Smooth muscle cell (in vitro differentiated cells): ENCODE results near the gene FAM156A. TPM values are rescaled to one million over a fixed set of nuclear protein-coding genes. Genes with fewer than 3 reads are reported as not detected.
A peak's percentile ranks its signal among the peaks of the same experiment; 100 is the strongest.
"Not testable (repeated sequence)": the region's sequence is repeated elsewhere in the genome, so short reads cannot be mapped to it uniquely, and the experiment has no call there.

Experiments used
- DNase-seq: peaks from one replicate; lab custom pipeline; 2025; ENCODE audit not compliant: unreplicated experiment; lab: John Stamatoyannopoulos, UW
- H2AFZ ChIP-seq: fragments of 200-600 bp; sonication (generic); 2 replicates; pipeline ENCODE4 v1.6.0; 2016; ENCODE audit warnings: antibody characterized with exemption, low read depth, mild to moderate bottlenecking
- H3F3A ChIP-seq: fragments of 200-600 bp; sonication (generic); 2 replicates; pipeline ENCODE4 v1.6.0; 2017; ENCODE audit warnings: antibody characterized with exemption, low read depth
- H3K27ac ChIP-seq: fragments of 200-600 bp; sonication (generic); 2 replicates; pipeline ENCODE4 v1.5.1; 2016; ENCODE audit warnings: low read depth, mild to moderate bottlenecking
- H3K27me3 ChIP-seq: fragments of 200-600 bp; sonication (generic); 2 replicates; pipeline ENCODE4 v1.6.1; 2016; ENCODE audit warnings: low read depth, mild to moderate bottlenecking
- H3K36me3 ChIP-seq: fragments of 200-600 bp; sonication (generic); 2 replicates; pipeline ENCODE4 v1.5.1; 2016; ENCODE audit warnings: low read depth
- H3K4me1 ChIP-seq: fragments of 200-600 bp; sonication (generic); 2 replicates; pipeline ENCODE4 v1.5.1; 2016; ENCODE audit warnings: low read depth
- H3K4me2 ChIP-seq: fragments of 200-600 bp; sonication (generic); 2 replicates; pipeline ENCODE4 v1.6.0; 2016; ENCODE audit warnings: mild to moderate bottlenecking
- H3K4me3 ChIP-seq: fragments of 200-600 bp; sonication (generic); 2 replicates; pipeline ENCODE4 v1.5.1; 2016; ENCODE audit warnings: mild to moderate bottlenecking
- H3K79me2 ChIP-seq: fragments of 200-600 bp; sonication (generic); 2 replicates; pipeline ENCODE4 v1.6.0; 2016; ENCODE audit warnings: low read depth, mild to moderate bottlenecking
- H3K9ac ChIP-seq: fragments of 200-600 bp; sonication (generic); 2 replicates; pipeline ENCODE4 v1.6.0; 2016; ENCODE audit warnings: low read depth
- H3K9me3 ChIP-seq: fragments of 200-600 bp; sonication (generic); replicated peaks from 2 replicates; pipeline ENCODE4 v1.5.1; 2016; ENCODE audit warnings: low read depth
- H4K20me1 ChIP-seq: fragments of 200-600 bp; sonication (generic); 2 replicates; pipeline ENCODE4 v1.6.0; 2016; ENCODE audit warnings: low read depth
- CTCF ChIP-seq: fragments of 200-600 bp; sonication (generic); IDR thresholded peaks from 2 replicates; pipeline ENCODE4 v1.5.1; 2017; ENCODE audit warnings: borderline replicate concordance, mild to moderate bottlenecking, antibody characterized with exemption; ENCODE audit not compliant: insufficient read depth, poor library complexity, severe bottlenecking
- WGBS: methylation state at CpG from one replicate; pipeline ENCODE4 v1.1.7; 2016; ENCODE audit warnings: low lambda C conversion rate; 5-methylcytosine and 5-hydroxymethylcytosine counted together
- polyA plus RNA-seq: library from polyadenylated mRNA; unstranded; fragments of >200 nt; fragmentation: Nextera tagmentation; extraction: Ambion mirVana; gene quantifications from 2 replicates; pipeline ENCODE4 v1.2.1, GENCODE V29; 2016
- total RNA-seq: library from RNA; depleted of rRNA; stranded (reverse); fragments of >200 nt; gene quantifications from 2 replicates; pipeline ENCODE4 v1.2.3, GENCODE V29; 2014

The FAM156A gene
- total and polyA plus RNA-seq, 2 experiments from 2014 or later, result 7.6 to 18.5 TPM

GRCh38 chrX:52979568-52979967 lies 21.2 kb upstream of the FAM156A start:
- Histone ChIP-seq H3K9ac (no peak overlapping the region), H3K27ac (peak overlapping the region; percentile 82), H3K4me3 (no peak overlapping the region), H2AFZ (no peak overlapping the region), H3K4me2 (no peak overlapping the region), H3K27me3 (no peaks in the 10 kb centered on the region), H4K20me1 (no peaks in the 10 kb centered on the region), H3K4me1 (peaks cover 8% of the 10 kb centered on the region), H3K9me3 (no peaks in the 10 kb centered on the region), H3K36me3 (no peaks in the 10 kb centered on the region), H3K79me2 (peaks cover 9% of the 10 kb centered on the region), H3F3A (no peaks in the 10 kb centered on the region)
- WGBS, result 67% methylated on average over 4 of the region's 4 CpGs
- DNase-seq, result no peak
- no peak for TF ChIP-seq CTCF

GRCh38 chrX:52977953-52978352 lies 19.6 kb upstream of the FAM156A start:
- TF ChIP-seq CTCF, result no peak
- H3K27me3 ChIP-seq, result no peaks in the 10 kb centered on the region
- DNase-seq, result no peak
- no peaks in the 10 kb centered on the region for H4K20me1 ChIP-seq
- H3K4me1 ChIP-seq, result peaks cover 4% of the 10 kb centered on the region
- no peaks in the 10 kb centered on the region for H3F3A ChIP-seq
- H3K4me2 ChIP-seq, result no peak overlapping the region
- 77% methylated on average over 2 of the region's 2 CpGs for WGBS
- H3K4me3 ChIP-seq, result no peak overlapping the region
- H3K9ac ChIP-seq, result no peak overlapping the region
- no peaks in the 10 kb centered on the region for H3K36me3 ChIP-seq
- no peak overlapping the region for H2AFZ ChIP-seq
- peaks cover 9% of the 10 kb centered on the region for H3K79me2 ChIP-seq
- H3K27ac ChIP-seq, result no peak overlapping the region
- H3K9me3 ChIP-seq, result no peaks in the 10 kb centered on the region

- H3F3A ChIP-seq, H2AFZ ChIP-seq, H3K79me2 ChIP-seq, H3K9me3 ChIP-seq, H4K20me1 ChIP-seq, H3K4me3 ChIP-seq, H3K4me2 ChIP-seq, H3K36me3 ChIP-seq, H3K4me1 ChIP-seq, H3K27me3 ChIP-seq, H3K27ac ChIP-seq, DNase-seq, H3K9ac ChIP-seq: not testable (repeated sequence)
- WGBS, result 83% methylated on average over 11 of the region's 11 CpGs
Observed at GRCh38 chrX:52975576-52975975, 17.3 kb upstream of the FAM156A start.

- H3F3A ChIP-seq, H3K4me3 ChIP-seq, H3K79me2 ChIP-seq, H3K9ac ChIP-seq, H3K9me3 ChIP-seq, H3K4me1 ChIP-seq, H3K4me2 ChIP-seq, H2AFZ ChIP-seq, H3K27me3 ChIP-seq, H3K27ac ChIP-seq, DNase-seq, H4K20me1 ChIP-seq, H3K36me3 ChIP-seq: not testable (repeated sequence)
- WGBS, result 65% methylated on average over 8 of the region's 8 CpGs
Observed at GRCh38 chrX:52974336-52974992, 16.1 kb upstream of the FAM156A start.

- not testable (repeated sequence) for H4K20me1 ChIP-seq, H3F3A ChIP-seq, H3K4me2 ChIP-seq, H3K36me3 ChIP-seq, H3K9ac ChIP-seq, H3K4me3 ChIP-seq, H3K4me1 ChIP-seq, H3K9me3 ChIP-seq, H3K27me3 ChIP-seq, DNase-seq, H3K79me2 ChIP-seq, H2AFZ ChIP-seq, H3K27ac ChIP-seq
- WGBS, result no CpG with 5 or more reads among the region's 10 CpGs
Observed at GRCh38 chrX:52967922-52968321, 9.6 kb upstream of the FAM156A start.

GRCh38 chrX:52966993-52967738 lies 8.8 kb upstream of the FAM156A start:
- not testable (repeated sequence) for H3K9me3 ChIP-seq, H4K20me1 ChIP-seq, H3K27ac ChIP-seq, H3K79me2 ChIP-seq, H3K27me3 ChIP-seq, H3K4me1 ChIP-seq, H3K36me3 ChIP-seq, H3K4me3 ChIP-seq, H3K4me2 ChIP-seq, H3F3A ChIP-seq, DNase-seq, H3K9ac ChIP-seq, H2AFZ ChIP-seq
- WGBS, result no CpG with 5 or more reads among the region's 16 CpGs

- not testable (repeated sequence) for H3K36me3 ChIP-seq, H3K27ac ChIP-seq, H3K4me3 ChIP-seq, H3K4me1 ChIP-seq, H3F3A ChIP-seq, H3K9me3 ChIP-seq, H3K27me3 ChIP-seq, DNase-seq, H4K20me1 ChIP-seq, H2AFZ ChIP-seq, H3K79me2 ChIP-seq, H3K4me2 ChIP-seq, H3K9ac ChIP-seq
- no CpG with 5 or more reads among the region's 7 CpGs for WGBS
Observed at GRCh38 chrX:52958961-52959360, 643 bp upstream of the FAM156A start.
